NCI-H2227 (cell line): ENCODE measurements around the gene SLC17A4.

ENCODE experiments used
- DNase-seq: peaks from one replicate; lab custom pipeline; 2025; ENCODE audit not compliant: unreplicated experiment; lab: John Stamatoyannopoulos, UW

The SLC17A4 gene

DNA sequence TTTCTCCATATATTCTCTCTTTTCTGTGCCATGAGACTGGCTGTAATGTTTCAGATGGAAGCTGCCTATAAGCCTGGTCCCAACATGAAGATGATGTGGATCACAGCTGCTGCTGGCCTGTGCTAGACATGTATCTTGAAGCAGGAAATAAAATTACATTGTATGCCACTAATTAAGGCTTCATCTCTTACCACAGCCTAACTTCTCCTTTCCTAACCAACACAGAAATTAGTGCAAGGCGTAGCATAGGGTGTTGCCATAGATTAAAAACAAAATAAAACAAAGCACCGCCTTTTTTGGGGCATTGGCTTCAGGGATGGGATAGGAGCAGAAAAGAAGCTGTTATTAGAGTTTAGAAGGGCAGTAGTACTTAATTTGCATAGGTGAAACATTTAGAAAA is 4.7 kb upstream of the SLC17A4 start:
- DNase-seq = no peak

DNA sequence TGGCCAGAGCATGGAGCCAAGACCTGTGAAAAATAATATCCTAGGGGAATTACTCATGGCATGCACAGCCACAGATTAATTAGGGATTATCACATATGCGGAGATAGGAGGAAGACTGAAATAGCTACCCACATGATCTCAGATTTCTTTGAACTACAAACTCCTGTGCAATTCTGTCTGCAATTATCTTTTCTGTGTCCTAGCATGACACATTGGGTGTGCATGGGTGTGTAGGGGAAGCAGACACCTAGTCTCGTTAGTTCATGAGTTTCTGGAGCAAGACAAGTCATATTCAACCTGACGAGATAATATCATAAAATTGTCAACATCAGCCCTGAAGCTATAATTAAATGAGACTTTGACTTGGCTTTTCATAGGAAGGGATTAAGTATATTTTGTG is 3.6 kb upstream of the SLC17A4 start:
- peak; percentile 3 for DNase-seq

DNA sequence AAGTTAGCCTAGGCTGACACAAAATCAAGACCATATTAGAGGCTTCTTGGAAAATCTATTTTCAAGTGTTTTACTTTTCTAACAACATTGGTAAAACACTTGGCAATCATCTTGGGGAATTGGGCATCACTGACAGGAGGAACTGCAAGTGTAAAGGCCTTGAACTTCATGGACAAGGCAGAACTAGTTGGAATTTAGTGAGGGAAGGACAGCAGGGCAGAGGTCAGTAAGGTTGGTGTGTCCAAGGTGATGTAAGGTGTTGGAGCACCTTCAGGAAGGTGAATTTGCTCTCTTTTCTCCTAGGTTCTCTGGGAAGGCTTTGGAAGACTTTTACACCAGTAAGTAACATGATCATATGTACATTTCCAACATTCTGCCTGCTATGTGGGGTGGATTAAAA is 1.5 kb upstream of the SLC17A4 start:
- no peak for DNase-seq

DNA sequence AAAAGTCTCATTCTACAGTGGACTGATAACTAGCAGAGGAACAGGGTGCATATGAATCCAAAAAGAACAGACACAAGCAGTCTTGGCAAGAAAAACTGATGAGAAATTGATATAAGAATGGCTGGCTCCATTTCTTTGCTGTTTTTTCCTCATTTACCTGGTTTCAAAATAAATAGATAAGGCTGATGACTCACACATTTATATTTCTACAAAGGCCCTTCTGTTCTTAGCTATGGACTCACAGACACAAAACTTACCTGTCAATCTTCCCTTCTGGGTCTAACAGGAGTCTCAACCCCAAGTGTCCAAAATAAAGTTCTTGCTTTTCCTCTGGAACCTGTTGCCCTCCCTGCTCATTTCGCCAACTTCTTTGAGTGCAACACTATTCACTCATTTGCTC is 941 bp downstream of the SLC17A4 start:
- DNase-seq = no peak

DNA sequence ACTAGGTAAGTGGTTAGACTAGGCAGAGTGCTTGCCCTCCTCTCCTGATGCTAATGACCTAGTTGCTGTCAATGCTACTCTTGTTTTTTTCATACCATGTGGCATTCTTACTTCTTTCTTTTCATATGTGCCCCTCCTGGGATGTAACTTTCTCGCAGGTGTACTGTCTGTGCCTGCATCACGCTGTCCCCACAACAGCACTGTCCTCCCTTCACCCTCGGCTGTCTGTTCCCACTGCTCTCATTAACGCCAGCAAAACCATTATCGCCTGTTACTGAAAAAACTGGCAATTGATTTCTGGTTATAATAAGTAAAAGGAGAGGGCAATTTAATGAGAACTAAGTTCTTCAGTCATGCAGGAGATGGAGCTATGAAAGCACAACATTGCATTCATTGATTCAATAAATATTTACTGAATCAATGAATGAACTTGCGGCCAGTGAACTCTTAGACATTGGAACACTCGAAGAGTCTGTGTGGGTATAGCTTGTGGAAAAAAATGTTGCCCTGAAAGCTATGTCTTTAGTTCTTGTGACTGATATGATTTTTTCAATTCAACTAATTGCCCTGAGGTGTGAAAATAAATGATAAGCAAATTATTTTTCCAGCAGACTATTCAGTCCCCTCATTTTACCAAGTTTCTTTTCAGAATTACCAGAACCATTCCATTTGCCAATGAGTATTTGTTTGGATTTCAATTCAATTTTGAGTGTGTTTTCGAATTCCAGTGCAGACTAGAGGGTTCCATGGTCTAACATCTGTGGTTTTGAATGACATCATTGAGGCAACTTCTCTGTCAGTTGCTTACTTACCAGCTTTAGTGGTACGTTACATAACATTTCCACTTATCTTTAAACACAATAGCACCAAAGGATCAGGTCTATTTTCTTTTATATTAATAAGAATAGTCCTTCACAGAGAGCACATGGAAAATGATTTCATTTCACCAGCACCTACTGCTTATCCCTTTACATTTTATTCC is 2.1 kb downstream of the SLC17A4 start:
- DNase-seq = no peak

DNA sequence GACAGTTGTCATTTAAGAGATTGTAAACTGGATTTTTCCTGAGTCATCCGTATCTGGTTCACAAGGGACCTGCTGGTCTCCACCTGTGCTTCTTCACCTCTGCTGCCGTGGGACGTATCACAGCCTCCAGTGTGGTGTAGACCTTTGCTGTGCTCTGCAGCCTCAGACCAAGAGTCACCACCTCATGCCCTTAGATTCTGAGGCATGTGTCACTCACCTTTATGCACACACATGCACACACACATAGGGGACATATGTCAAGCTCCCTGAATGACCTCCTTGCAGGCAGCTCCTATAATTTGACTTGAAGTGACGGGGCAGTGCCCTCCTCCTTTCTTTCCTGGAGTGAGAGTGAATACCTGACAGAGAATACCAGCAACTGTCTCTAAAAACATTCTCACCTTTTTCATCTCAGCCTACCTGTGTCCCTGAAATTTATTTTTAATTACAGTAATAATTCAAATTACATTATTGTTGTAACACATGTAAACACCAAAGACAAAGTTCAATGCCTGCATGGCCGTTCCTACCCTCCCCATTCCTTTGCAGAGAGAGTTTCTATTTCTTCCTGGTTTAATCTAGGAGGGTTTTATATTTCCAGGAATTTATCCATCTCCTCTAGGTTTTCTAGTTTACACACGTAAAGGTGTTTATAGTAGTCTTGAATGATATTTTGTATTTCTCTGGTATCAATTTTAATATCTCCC is 3.5 kb downstream of the SLC17A4 start:
- no peak for DNase-seq

DNA sequence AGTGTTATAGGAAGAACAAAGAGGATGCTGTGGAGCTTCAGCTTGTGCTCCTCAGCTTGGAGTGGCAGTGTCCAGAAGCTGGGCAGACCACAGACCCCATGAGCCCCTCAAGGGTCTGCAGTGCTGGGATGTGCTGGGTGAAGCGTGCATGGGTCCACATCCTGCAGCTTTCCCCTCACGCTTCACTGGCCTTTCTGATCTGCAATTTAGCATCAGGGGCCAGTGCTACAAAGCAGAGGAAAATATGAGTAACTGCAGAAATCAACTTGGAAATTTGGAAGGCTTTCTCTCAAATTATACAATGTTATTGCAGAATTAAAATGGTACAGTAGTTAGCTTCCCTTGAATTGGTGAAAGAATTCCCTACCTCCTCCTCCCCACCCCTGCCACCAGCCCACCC is 10.1 kb downstream of the SLC17A4 start:
- no peak for DNase-seq

DNA sequence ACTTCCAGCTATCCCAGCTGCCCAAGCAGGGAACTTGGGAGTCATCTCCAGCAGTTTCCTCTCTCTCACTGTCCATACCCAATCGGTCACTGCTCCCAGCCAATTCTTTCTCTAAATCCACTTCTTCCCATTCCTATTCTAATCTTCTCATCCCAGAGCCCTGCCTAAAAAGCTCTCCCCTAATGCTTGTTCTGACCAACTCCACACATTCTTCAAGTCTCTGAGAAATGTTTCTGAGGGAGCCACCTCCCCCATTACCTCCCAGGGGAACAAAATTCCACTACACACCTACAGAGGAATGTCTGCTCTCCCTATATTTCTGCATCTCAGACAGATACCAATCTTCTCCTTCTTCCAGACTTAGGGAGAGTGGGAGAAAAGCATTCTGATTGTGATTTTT is 14.0 kb downstream of the SLC17A4 start:
- DNase-seq = no peak

DNA sequence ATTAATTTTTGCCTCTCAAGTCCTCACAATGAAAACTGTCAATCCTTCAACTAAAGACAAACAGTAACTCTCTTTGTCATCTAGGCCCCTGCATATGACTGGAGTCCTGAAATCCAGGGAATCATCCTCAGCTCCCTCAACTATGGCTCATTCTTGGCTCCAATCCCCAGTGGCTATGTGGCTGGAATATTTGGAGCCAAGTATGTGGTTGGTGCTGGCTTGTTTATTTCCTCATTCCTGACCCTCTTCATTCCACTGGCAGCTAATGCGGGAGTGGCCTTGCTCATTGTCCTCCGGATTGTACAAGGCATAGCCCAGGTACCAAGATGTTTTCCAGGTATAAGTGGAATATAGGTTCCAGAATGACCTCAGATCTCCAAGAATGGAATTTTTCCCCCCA is 15.4 kb downstream of the SLC17A4 start:
- DNase-seq = no peak

DNA sequence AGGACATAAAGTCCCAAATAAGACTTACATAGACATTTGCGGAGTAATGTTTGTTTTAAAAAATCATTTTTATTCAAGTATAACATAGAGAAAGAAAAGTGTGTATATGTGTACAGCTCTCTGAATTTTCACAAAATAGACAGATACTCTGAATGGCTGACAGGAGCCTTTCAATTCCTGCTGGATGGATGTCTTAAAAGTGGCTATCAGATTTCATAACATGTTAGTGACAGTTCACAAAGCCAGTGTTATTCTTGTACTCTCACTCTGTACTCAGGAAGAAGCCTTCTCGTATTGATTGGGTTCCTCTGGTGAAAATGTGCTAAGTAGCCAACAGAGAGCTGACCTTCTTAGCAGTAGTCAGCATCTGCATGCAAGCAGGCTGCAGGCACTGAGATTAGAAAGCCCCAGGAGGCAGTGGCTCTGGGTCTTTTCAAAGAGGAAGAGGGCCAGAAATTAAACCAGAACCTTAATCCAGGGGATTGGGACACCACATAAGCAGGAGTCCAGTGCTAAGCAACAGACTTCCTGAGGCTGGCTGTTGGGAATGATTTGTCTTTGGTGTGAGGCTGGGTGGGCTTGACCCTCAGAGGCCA is 19.7 kb downstream of the SLC17A4 start:
- peak; percentile 55 for DNase-seq

DNA sequence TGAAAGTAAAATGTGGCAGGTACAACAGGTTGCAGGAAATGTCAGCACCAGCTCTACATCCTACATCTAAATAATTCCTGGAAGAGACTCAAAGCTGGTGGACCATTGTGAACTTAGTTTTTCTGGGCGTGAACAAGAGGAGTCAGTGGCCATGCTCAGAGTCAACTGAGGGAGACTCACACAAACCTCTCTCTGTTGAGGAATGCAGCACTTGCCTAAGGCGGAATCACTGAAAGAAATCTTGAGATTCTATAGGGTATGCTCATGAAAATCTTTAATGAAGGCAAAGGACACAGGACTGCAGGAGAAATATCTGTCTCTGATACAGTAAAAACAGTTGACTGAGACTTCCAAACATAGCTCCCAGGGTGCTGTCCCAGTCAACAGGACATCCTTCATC is 22.5 kb downstream of the SLC17A4 start:
- DNase-seq = no peak

DNA sequence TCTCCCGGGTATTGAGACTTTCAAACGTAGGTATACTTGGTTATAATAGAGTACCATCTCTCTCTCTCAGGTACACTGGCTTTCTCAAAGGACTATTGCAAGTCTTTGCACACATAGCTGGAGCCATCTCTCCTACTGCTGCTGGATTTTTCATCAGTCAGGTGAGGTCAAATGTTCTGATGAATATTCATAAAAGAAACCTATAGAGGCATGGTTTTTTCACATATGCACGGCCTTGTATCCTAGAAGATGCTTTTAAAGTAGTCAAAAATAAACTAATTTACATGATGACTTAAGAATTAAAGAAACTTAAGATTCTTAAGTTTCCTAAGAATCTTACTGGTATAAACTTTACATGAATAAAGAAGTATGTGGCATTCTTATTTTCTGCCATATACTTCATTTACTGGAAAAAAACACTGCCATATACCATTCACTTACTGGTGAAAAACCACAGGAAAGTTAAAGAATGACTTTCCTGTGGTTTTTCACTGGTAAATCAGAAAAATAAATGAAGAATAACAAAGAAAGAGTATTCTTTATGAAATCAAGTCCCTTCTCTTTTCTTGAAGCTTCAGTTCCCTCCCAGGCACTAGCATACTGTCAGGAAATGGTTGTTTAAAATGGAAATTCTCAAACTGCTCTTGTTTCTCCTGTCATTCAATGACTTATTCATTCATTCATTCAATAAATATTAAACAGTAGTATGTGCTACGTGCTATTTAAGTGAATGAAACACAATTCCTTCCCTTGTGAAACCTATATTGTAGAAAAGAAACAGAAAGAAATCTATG is 23.5 kb downstream of the SLC17A4 start:
- no peak for DNase-seq

DNA sequence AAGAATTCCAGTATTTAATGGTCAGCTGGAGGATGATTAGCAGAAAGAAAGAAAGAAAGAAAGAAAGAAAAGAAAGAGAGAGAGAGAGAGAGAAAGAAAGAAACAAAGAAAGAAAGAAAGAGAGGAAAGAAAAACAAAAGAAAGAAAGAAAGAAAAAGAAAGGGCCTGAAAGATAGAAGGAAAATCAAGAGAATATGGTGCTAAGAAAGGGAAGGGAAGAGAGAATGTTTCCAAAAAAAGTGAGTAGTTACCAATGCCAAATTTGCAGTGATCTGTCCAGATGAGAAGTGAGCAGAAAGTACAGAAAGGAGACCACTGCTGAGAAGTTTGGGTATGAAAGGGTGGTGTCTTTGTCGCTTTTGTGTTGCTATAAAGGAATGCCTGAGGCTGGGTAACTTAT is 26.6 kb downstream of the SLC17A4 start:
- no peak for DNase-seq

DNA sequence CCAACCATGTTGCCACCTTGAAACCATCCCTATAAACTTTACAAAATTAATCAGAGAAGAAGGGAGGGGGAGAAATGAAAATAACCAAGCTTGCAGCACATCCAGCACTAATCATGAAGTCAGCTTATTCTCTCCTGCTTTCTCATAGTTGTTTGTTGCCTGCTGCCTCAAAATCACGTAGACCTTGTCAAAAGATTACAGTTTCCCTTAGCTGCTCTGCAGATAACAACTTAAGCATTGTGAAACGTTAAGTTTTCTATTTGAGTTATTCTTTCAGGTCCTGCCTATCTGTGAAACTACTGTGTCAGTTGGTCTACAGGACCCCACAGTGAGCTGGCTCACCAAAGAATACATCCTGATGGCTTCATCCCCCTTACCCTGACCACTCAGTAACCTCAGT is 32.9 kb downstream of the SLC17A4 start:
- DNase-seq = no peak

DNA sequence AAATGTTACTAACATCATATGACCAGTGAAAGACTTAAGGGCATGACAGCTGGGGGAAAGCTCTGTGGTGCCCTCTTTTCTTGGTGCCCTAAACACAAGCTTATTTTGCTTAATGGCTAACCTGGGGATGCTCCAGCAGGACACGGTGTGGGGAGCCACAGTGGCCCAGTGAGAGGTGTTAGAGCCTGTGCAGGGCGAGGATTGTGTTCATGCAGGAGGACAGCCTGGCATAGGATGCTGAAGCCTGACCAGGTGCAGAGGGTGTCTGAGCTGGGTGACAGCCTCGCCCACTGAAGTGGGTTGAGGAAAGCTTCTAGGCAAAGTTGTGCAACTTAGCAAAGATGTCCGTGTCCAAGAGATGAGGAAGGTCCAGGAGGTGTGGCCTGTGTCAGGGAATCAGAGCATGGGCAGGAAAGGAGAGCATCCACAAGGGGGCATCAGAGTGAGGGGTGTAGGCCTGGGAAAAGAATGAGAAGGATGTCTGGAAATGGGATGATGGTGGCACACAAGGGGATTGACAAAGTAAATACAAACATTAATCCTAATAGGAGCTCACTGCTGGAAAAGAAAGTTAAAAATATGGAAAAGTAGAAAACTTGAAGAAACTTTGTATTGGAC is 33.9 kb downstream of the SLC17A4 start:
- DNase-seq = no peak

DNA sequence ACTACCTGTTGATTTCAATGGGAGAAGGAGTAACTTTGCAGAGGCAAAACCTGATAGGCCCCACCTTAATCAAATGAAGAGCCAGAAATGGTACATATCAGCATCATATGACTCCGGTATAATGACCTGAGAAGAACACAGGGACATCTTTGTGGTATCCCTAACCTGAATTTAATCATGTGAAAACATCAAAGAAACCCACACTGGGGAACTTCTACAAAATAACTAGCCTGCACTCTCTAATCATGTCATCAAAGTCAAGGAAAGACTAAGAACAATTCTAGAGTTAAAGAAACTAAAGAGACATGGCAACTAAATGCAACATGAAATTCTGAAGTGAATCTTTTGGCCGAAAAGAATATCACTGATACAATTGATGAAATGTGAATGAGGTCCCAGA is 34.9 kb downstream of the SLC17A4 start:
- no peak for DNase-seq

DNA sequence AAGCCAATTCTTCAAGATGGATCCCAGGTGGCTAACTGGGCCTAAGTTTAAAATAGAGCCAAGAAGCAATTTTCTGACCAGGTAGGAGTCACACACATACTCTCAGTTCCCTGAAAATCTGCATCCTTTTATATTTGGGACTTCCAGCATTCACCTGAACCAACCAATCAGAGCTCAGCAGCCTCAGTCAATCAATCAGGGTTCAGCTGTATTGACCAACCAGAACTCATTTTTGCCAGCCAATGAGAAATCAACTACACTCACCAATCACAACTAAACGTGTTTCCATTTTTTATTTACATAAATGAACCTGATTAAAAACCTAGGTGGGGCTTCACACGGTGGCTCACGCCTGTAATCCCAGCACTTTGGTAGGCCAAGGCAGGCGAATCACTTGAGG is 37.5 kb downstream of the SLC17A4 start:
- DNase-seq = no peak

DNA sequence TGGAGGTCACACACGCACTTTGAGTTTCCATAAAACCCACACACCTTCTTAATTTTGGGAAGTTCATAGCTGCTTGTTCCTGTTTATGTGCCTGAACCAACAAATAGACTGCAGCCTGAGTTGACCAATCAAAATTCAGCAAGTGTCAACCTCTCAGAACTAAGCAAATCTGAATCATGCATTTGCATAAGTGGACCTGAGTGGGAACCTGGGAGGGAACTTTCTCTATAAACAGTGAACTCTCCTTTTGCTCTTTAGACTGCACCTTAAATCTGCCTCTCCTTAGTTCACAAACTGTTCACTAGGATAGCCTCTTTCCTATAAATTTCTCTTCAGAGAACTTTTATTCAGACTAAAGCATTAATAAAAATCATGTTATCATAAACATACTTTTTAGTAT is 39.4 kb downstream of the SLC17A4 start:
- DNase-seq = no peak

DNA sequence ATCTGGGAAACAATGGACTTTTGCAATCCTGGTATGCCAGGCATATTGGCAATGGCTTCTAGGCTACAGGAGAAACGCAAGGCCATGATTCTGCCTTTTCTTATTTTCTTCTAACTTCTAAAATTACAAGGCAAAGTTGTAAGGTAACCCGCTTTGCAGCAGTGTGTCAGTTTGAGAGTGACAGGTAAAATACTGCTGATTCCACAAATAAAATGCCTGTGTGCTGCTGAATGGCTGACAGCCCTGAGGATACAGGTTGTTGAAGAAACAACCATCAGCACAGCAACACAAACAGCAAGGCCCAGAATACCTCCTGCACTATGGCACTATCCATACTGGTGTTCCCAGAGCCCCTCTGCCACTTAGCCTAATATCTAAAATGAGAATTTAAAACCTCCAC is 40.2 kb downstream of the SLC17A4 start:
- DNase-seq = no peak

DNA sequence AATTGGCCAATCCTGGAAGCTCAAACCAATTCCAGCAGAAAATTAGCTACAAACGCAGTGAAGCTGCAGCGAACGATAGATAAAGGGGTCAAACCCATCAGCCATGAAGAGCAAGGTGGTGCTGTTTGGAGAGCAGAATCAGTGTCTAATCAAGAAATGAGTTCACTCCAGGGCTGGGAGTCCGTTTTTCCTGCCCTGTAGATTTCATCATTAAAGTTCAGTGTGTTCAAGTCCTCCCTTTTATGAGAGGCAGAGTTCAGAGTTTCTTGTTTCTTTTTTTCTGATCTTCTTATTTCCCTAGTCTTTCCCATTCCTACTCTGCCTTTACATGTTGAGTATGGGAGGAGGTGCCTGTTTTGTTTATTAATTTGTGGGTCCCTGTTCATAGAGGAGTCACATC is 46.9 kb downstream of the SLC17A4 start:
- DNase-seq = peak; percentile 17

DNA sequence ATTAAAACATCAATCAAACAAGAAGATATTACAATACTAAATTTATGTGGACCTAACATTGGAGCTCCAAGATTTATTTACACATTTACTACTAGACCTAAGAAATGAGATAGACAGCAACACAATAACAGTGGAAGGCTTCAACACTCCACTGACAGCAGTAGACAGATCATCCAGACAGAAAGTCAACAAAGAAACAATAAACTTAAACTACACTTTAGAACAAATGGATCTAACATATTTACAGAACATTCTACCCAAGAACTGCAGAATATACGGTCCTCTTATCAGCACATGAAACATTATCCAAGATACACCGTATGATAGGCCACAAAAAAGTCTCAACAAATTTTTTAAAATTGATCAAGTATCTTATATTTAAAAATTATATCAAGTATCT is 50.3 kb downstream of the SLC17A4 start:
- DNase-seq = no peak
